ENCODE measurements around the gene RAB9A. TPM values are rescaled to one million over a fixed set of nuclear protein-coding genes. Genes with fewer than 3 reads are reported as not detected.

RAB9A gene
- total RNA-seq, 4 donors from 2014 or later: 20.8 to 33.1 (median 25.4) TPM

GRCh38 chrX:13685126-13685763 lies 3.7 kb upstream of the RAB9A start:
- Histone ChIP-seq H3K9me3 (no peaks in the 10 kb centered on the region), H3K27ac (replicated peaks in 1 of 4) (no peak overlapping the region), H3K27me3 (no peaks in the 10 kb centered on the region), H3K36me3 (no peaks in the 10 kb centered on the region), H3K4me3 (no peak overlapping the region), H3K4me1 (peaks cover 0 to 11% (median 2%) of the 10 kb centered on the region in 4 donors)
- TF ChIP-seq EP300 (IDR thresholded peaks at IDR 0.05) (no peak), POLR2A (IDR thresholded peaks at IDR 0.05; ENCODE audit: low read depth) (no peak)
- 38% methylated on average over 3 of the region's 3 CpGs for WGBS
- no peak for DNase-seq (ENCODE audit: extremely low spot score)
- intact Hi-C loops (cut with DNase I): no loop called here

GRCh38 chrX:13687203-13687602 lies 1.7 kb upstream of the RAB9A start:
- no peak overlapping the region for H3K27ac ChIP-seq (replicated peaks in 1 of 4)
- WGBS: 82% methylated on average over 1 of the region's 1 CpG
- no peaks in the 10 kb centered on the region for H3K36me3 ChIP-seq
- DNase-seq (ENCODE audit: extremely low spot score): no peak
- TF ChIP-seq EP300 (IDR thresholded peaks at IDR 0.05) (no peak), POLR2A (IDR thresholded peaks at IDR 0.05; ENCODE audit: low read depth) (no peak), CTCF (IDR thresholded peaks at IDR 0.05) (no peak), POLR2AphosphoS5 (IDR thresholded peaks at IDR 0.05) (no peak)
- H3K4me3 ChIP-seq: no peak overlapping the region
- intact Hi-C loops (cut with DNase I): no loop called here
- H3K4me1 ChIP-seq: peaks cover 15 to 27% (median 20%) of the 10 kb centered on the region in 4 donors
- H3K9me3 ChIP-seq: no peaks in the 10 kb centered on the region
- no peaks in the 10 kb centered on the region for H3K27me3 ChIP-seq

GRCh38 chrX:13688384-13688957 lies 457 bp upstream of the RAB9A start:
- WGBS: 15% methylated on average over 13 of the region's 13 CpGs
- peak overlapping the region; percentile 92 to 95 (median 94) for H3K27ac ChIP-seq (replicated peaks in 1 of 4)
- no peaks in the 10 kb centered on the region for H3K9me3 ChIP-seq
- no peak for DNase-seq (ENCODE audit: extremely low spot score)
- H3K36me3 ChIP-seq: no peaks in the 10 kb centered on the region
- no peaks in the 10 kb centered on the region for H3K27me3 ChIP-seq
- intact Hi-C loops (cut with DNase I): no loop called here
- TF ChIP-seq POLR2AphosphoS5 (IDR thresholded peaks at IDR 0.05) (no peak), CTCF (IDR thresholded peaks at IDR 0.05) (no peak), EP300 (IDR thresholded peaks at IDR 0.05) (no peak), POLR2A (IDR thresholded peaks at IDR 0.05; ENCODE audit: low read depth) (no peak)
- peaks cover 20 to 40% (median 33%) of the 10 kb centered on the region in 4 donors for H3K4me1 ChIP-seq
- peak overlapping the region; percentile 68 to 83 (median 76) for H3K4me3 ChIP-seq

- TF ChIP-seq CTCF (IDR thresholded peaks at IDR 0.05): no peak
- peak overlapping the region; percentile 68 to 83 (median 76) for H3K4me3 ChIP-seq
- 8% methylated on average over 16 of the region's 16 CpGs for WGBS
- no peaks in the 10 kb centered on the region for H3K36me3 ChIP-seq
- no peak for DNase-seq (ENCODE audit: extremely low spot score)
- no peaks in the 10 kb centered on the region for H3K27me3 ChIP-seq
- peak overlapping the region; percentile 92 to 95 (median 94) for H3K27ac ChIP-seq (replicated peaks in 1 of 4)
- H3K4me1 ChIP-seq: peaks cover 31 to 53% (median 46%) of the 10 kb centered on the region in 4 donors
- intact Hi-C loops (cut with DNase I): no loop called here
- H3K9me3 ChIP-seq: no peaks in the 10 kb centered on the region
Observed at GRCh38 chrX:13689741-13690211, 848 bp downstream of the RAB9A start.

- no peaks in the 10 kb centered on the region for H3K36me3 ChIP-seq
- peak overlapping the region in 1 of 4 donors; percentile 92 for H3K27ac ChIP-seq (replicated peaks in 1 of 4)
- H3K27me3 ChIP-seq: no peaks in the 10 kb centered on the region
- TF ChIP-seq POLR2AphosphoS5 (IDR thresholded peaks at IDR 0.05) (no peak), POLR2A (IDR thresholded peaks at IDR 0.05; ENCODE audit: low read depth) (no peak), CTCF (IDR thresholded peaks at IDR 0.05) (no peak), EP300 (IDR thresholded peaks at IDR 0.05) (no peak)
- intact Hi-C loops (cut with DNase I): no loop called here
- 72% methylated on average over 3 of the region's 3 CpGs for WGBS
- peak overlapping the region; percentile 68 to 83 (median 76) for H3K4me3 ChIP-seq
- H3K4me1 ChIP-seq: peaks cover 33 to 63% (median 51%) of the 10 kb centered on the region in 4 donors
- no peak for DNase-seq (ENCODE audit: extremely low spot score)
- H3K9me3 ChIP-seq: no peaks in the 10 kb centered on the region
Observed at GRCh38 chrX:13690836-13691235, 1.9 kb downstream of the RAB9A start.
